ENCODE data around the gene ERI3. TPM values are rescaled to one million over a fixed set of nuclear protein-coding genes. Genes with fewer than 3 reads are reported as not detected.

Gene ERI3
- total RNA-seq: 83.3 TPM

GRCh38 chr1:44354840-44355581, at the start of gene ERI3:
Gene ERI3 (minus strand): TSS chr1:44355257. CDS start chr1:44355026, 231 bp downstream.

GRCh38 chr1:44213222-44214112, 141.6 kb downstream of the ERI3 start, which contains the start of gene DMAP1:
Gene DMAP1 (plus strand): TSS chr1:44213471. CDS start chr1:44213754, 283 bp downstream.

Small RNAs within 50 kb of the gene (small RNA-seq; reads per million reads assigned to genes)
- gene AL035417.1 (ENCODE audit: low replicate concordance) (not detected), gene RNU6-369P (ENCODE audit: low replicate concordance) (not detected)

Other genes with a start within 250 kb of the ERI3 start
- gene KLF17, start 236.4 kb downstream of the ERI3 start, total RNA-seq: not detected
- gene KLF18, start 213.6 kb downstream of the ERI3 start, total RNA-seq: not detected
- 50.7 TPM for gene DMAP1, start 141.8 kb downstream of the ERI3 start, total RNA-seq
- 57.3 TPM for gene RNF220, start 50.0 kb upstream of the ERI3 start, total RNA-seq

All from parietal lobe (tissue), 2 donors.